ENCODE data around the gene CALML3.

- TF ChIP-seq CTCF (IDR thresholded peaks at IDR 0.05) (no peak), EZH2 (IDR thresholded peaks at IDR 0.05; ENCODE audit: borderline replicate concordance, insufficient read depth, low read depth, low read length, poor library complexity, severe bottlenecking) (no peak)
Observed at GRCh38 chr10:5486853-5487235, 37.9 kb upstream of the CALML3 start.

Data from B cell (primary cell).